SU-DHL-6 (cell line): Measurements from ENCODE around the gene PKIB.

Experiments used
- EZH2phosphoT487 ChIP-seq: fragments of 200-600 bp; sonication (generic), shearing (Covaris generic); conservative IDR thresholded peaks from 2 replicates; pipeline ENCODE4 v1.6.1; 2018; ENCODE audit warnings: mild to moderate bottlenecking, antibody characterized with exemption, low read length, moderate library complexity, mixed read lengths
- TF ChIP-seq, protein P1 (sequence below): fragments of 200-600 bp; sonication (generic); IDR thresholded peaks from one replicate; pipeline ENCODE4 v1.5.1; 2017; ENCODE audit warnings: antibody characterized with exemption, mild to moderate bottlenecking, low read length, moderate library complexity; ENCODE audit not compliant: insufficient read depth, poor library complexity, severe bottlenecking

- TF ChIP-seq, protein P1, sequence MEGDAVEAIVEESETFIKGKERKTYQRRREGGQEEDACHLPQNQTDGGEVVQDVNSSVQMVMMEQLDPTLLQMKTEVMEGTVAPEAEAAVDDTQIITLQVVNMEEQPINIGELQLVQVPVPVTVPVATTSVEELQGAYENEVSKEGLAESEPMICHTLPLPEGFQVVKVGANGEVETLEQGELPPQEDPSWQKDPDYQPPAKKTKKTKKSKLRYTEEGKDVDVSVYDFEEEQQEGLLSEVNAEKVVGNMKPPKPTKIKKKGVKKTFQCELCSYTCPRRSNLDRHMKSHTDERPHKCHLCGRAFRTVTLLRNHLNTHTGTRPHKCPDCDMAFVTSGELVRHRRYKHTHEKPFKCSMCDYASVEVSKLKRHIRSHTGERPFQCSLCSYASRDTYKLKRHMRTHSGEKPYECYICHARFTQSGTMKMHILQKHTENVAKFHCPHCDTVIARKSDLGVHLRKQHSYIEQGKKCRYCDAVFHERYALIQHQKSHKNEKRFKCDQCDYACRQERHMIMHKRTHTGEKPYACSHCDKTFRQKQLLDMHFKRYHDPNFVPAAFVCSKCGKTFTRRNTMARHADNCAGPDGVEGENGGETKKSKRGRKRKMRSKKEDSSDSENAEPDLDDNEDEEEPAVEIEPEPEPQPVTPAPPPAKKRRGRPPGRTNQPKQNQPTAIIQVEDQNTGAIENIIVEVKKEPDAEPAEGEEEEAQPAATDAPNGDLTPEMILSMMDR: no peak
- no peak for TF ChIP-seq EZH2phosphoT487
Observed at GRCh38 chr6:122663981-122664380, 53.8 kb downstream of the PKIB start.
